Coronary artery (tissue), 2 donors: Measurements from ENCODE around the gene NOS3.

Source experiments
- DNase-seq: peaks from one replicate; pipeline ENCODE4 v3.0.0-alpha.2; 2017; ENCODE audit warnings: low spot score
- H3K27ac ChIP-seq, 2 donors: fragments of 200-600 bp; sonication (generic); one replicate each; pipeline ENCODE4 v1.5.1; 2016 to 2019
- H3K4me3 ChIP-seq: fragments of 200-600 bp; sonication (generic); 2 replicates; pipeline ENCODE4 v1.5.1; 2016; ENCODE audit warnings: mild to moderate bottlenecking, moderate library complexity
- CTCF ChIP-seq: fragments of 200-600 bp; sonication (generic); IDR thresholded peaks from one replicate; pipeline ENCODE4 v1.5.1; 2019; ENCODE audit warnings: antibody characterized with exemption

NOS3 gene

GRCh38 chr7:151062399-151063211 is 71.8 kb downstream of the NOS3 start:
- peak overlapping the region; percentile 55 for H3K4me3 ChIP-seq
- no peak for TF ChIP-seq CTCF
- H3K27ac ChIP-seq = peak overlapping the region; percentile 58 to 99
- DNase-seq = no peak

- Histone ChIP-seq H3K27ac (peak overlapping the region; percentile 58 to 99), H3K4me3 (peak overlapping the region; percentile 55)
- DNase-seq = no peak
- TF ChIP-seq CTCF = no peak
Observed at GRCh38 chr7:151063212-151063561, 72.4 kb downstream of the NOS3 start.
